Liver (tissue), 9 donors: ENCODE data around the gene BAZ2B. TPM values are rescaled to one million over a fixed set of nuclear protein-coding genes. Genes with fewer than 3 reads are reported as not detected.

Source experiments
- DNase-seq: peaks from one replicate; pipeline ENCODE4 v3.0.0-alpha.2; 2017; ENCODE audit warnings: low spot score
- H3K27ac ChIP-seq, 2 donors: one replicate each; pipeline ENCODE4 v1.7.0; 2013; ENCODE audit warnings: inconsistent platforms in 2 of 2, low read length in 2 of 2, control low read depth in 1 of 2, low read depth in 1 of 2, mild to moderate bottlenecking in 1 of 2
- H3K27me3 ChIP-seq, 4 donors: one replicate each; pipeline versions ENCODE4 v1.6.1 to v1.7.0; 2013; ENCODE audit warnings: low read length in 3 of 4, inconsistent platforms in 1 of 4, mild to moderate bottlenecking in 1 of 4, moderate library complexity in 1 of 4; ENCODE audit not compliant: control insufficient read depth in 4 of 4, insufficient read depth in 4 of 4
- H3K36me3 ChIP-seq, 4 donors: one replicate each; pipeline versions ENCODE4 v1.6.1 to v1.7.0; 2013; ENCODE audit warnings: low read length in 3 of 4, mild to moderate bottlenecking in 3 of 4, low read depth in 1 of 4, moderate library complexity in 1 of 4; ENCODE audit not compliant: control insufficient read depth in 4 of 4, insufficient read depth in 3 of 4
- H3K4me1 ChIP-seq, 4 donors: one replicate each; pipeline versions ENCODE4 v1.6.1 to v1.7.0; 2013; ENCODE audit warnings: low read length in 3 of 4, mild to moderate bottlenecking in 3 of 4, moderate library complexity in 1 of 4; ENCODE audit not compliant: control insufficient read depth in 4 of 4, insufficient read depth in 4 of 4
- H3K4me3 ChIP-seq, 3 donors: one replicate each; pipeline versions ENCODE4 v1.6.1 to v1.7.0; 2013; ENCODE audit warnings: low read length in 3 of 3, control low read depth in 1 of 3, low read depth in 1 of 3, mild to moderate bottlenecking in 1 of 3
- H3K9ac ChIP-seq, 2 donors: one replicate each; pipeline ENCODE4 v1.7.0; 2013; ENCODE audit warnings: low read length in 2 of 2, mild to moderate bottlenecking in 2 of 2, moderate library complexity in 2 of 2, control low read depth in 1 of 2, low read depth in 1 of 2
- H3K9me3 ChIP-seq, 4 donors: one replicate each; pipeline versions ENCODE4 v1.6.1 to v1.7.0; 2013; ENCODE audit warnings: low read length in 3 of 4; ENCODE audit not compliant: control insufficient read depth in 4 of 4
- ATF3 ChIP-seq: IDR thresholded peaks from 2 replicates; pipeline ENCODE4 v1.6.1; 2016; ENCODE audit warnings: antibody characterized with exemption
- CTCF ChIP-seq: fragments of 150-350 bp; IDR thresholded peaks from 2 replicates; pipeline ENCODE4 v1.5.1; 2017; ENCODE audit warnings: improper control_type of control experiment, low read depth, low read length; ENCODE audit not compliant: missing input control
- EGR1 ChIP-seq, 2 donors: IDR thresholded peaks; 2 replicates each; pipeline ENCODE4 v1.6.1; 2016 to 2018; ENCODE audit warnings: antibody characterized with exemption in 2 of 2, low read depth in 2 of 2
- FOXA1 ChIP-seq: IDR thresholded peaks from 2 replicates; pipeline ENCODE4 v1.6.1; 2016; ENCODE audit warnings: antibody characterized with exemption
- FOXA2 ChIP-seq: IDR thresholded peaks from 2 replicates; pipeline ENCODE4 v1.6.1; 2016; ENCODE audit warnings: antibody characterized with exemption
- HNF4A ChIP-seq, 2 donors: conservative IDR thresholded peaks; 2 replicates each; pipeline ENCODE4 v1.6.1; 2016; ENCODE audit warnings: antibody characterized with exemption in 2 of 2, mild to moderate bottlenecking in 2 of 2
- HNF4G ChIP-seq: IDR thresholded peaks from 2 replicates; pipeline ENCODE4 v1.6.1; 2016; ENCODE audit warnings: antibody characterized with exemption
- JUND ChIP-seq, 2 donors: IDR thresholded peaks; 2 replicates each; pipeline ENCODE4 v1.6.1; 2016; ENCODE audit warnings: antibody characterized with exemption in 2 of 2
- MAX ChIP-seq: IDR thresholded peaks from 2 replicates; pipeline ENCODE4 v1.6.1; 2016; ENCODE audit warnings: antibody characterized with exemption
- NR2F2 ChIP-seq: IDR thresholded peaks from 2 replicates; pipeline ENCODE4 v1.6.1; 2016; ENCODE audit warnings: antibody characterized with exemption
- RAD21 ChIP-seq, 2 donors: IDR thresholded peaks; 2 replicates each; pipeline ENCODE4 v1.6.1; 2016; ENCODE audit warnings: antibody characterized with exemption in 2 of 2, mild to moderate bottlenecking in 2 of 2
- REST ChIP-seq: IDR thresholded peaks from 2 replicates; pipeline ENCODE4 v1.6.1; 2016; ENCODE audit warnings: antibody characterized with exemption, mild to moderate bottlenecking
- RXRA ChIP-seq, 2 donors: IDR thresholded peaks; 2 replicates each; pipeline ENCODE4 v1.6.1; 2017 to 2018; ENCODE audit warnings: antibody characterized with exemption in 2 of 2, mild to moderate bottlenecking in 1 of 2
- SP1 ChIP-seq: IDR thresholded peaks from 2 replicates; pipeline ENCODE4 v1.6.1; 2018; ENCODE audit warnings: antibody characterized with exemption, mild to moderate bottlenecking
- TAF1 ChIP-seq: conservative IDR thresholded peaks from 2 replicates; pipeline ENCODE4 v1.6.1; 2016; ENCODE audit warnings: antibody characterized with exemption, mild to moderate bottlenecking
- YY1 ChIP-seq: IDR thresholded peaks from 2 replicates; pipeline ENCODE4 v1.6.1; 2016; ENCODE audit warnings: antibody characterized with exemption, mild to moderate bottlenecking
- ZBTB33 ChIP-seq: IDR thresholded peaks from 2 replicates; pipeline ENCODE4 v1.6.1; 2016; ENCODE audit warnings: antibody characterized with exemption
- WGBS: extraction: QIAGEN DNeasy Blood & Tissue Kit; methylation state at CpG from one replicate; pipeline ENCODE4 v1.1.7; 2013; 5-methylcytosine and 5-hydroxymethylcytosine counted together
- polyA plus RNA-seq, 2 donors: library from polyadenylated mRNA; stranded (reverse) in 1 of 2; unstranded in 1 of 2; fragments of 200-250 nt in 1 of 2; fragments of >200 nt in 1 of 2; fragmentation: Nextera tagmentation in 1 of 2; extraction: Ambion mirVana in 1 of 2; gene quantifications; one replicate each; pipeline versions ENCODE4 v1.2.1 to v1.2.3, GENCODE V29; 2013 to 2015
- total RNA-seq, 2 donors: library from RNA; depleted of rRNA; stranded (reverse); fragments of >200 nt; gene quantifications; one replicate each; pipeline ENCODE4 v1.2.3, GENCODE V29; 2014
- donor health status: healthy.
- donor health status: healthy.
- donor health status: healthy.
- donor health status: healthy.
- donor health status: healthy.

BAZ2B gene
- total and polyA plus RNA-seq, 4 donors, result 6.7 to 61.0 (median 24.9) TPM

GRCh38 chr2:159539701-159540100 is 76.6 kb downstream of the BAZ2B start:
- Histone ChIP-seq H3K9ac (no peak overlapping the region), H3K4me3 (no peak overlapping the region), H3K27me3 (no peaks in the 10 kb centered on the region), H3K27ac (no peak overlapping the region), H3K36me3 (peaks cover 0 to 13% (median 6%) of the 10 kb centered on the region in 4 donors), H3K9me3 (peaks cover 0 to 5% (median 2%) of the 10 kb centered on the region in 4 donors), H3K4me1 (no peaks in the 10 kb centered on the region)
- TF ChIP-seq JUND (IDR thresholded peaks at IDR 0.05), result no peak
- no peak for TF ChIP-seq EGR1 (IDR thresholded peaks at IDR 0.05; ENCODE audit: low read depth in 2 of 2)
- TF ChIP-seq FOXA1, result no peak
- no peak for TF ChIP-seq TAF1
- WGBS, result 78% methylated on average over 1 of the region's 1 CpG
- no peak for DNase-seq

- H3K4me3 ChIP-seq, result no peak overlapping the region
- H3K27me3 ChIP-seq, result no peaks in the 10 kb centered on the region
- H3K27ac ChIP-seq, result no peak overlapping the region
- H3K4me1 ChIP-seq, result no peaks in the 10 kb centered on the region
- DNase-seq, result no peak
- peaks cover 0 to 5% (median 2%) of the 10 kb centered on the region in 4 donors for H3K9me3 ChIP-seq
- TF ChIP-seq EGR1 (IDR thresholded peaks at IDR 0.05; ENCODE audit: low read depth in 2 of 2) (no peak), HNF4A (conservative IDR thresholded peaks at IDR 0.05) (no peak), FOXA1 (no peak), ZBTB33 (no peak), NR2F2 (no peak), CTCF (no peak), REST (no peak), ATF3 (no peak), MAX (no peak), RAD21 (IDR thresholded peaks at IDR 0.05) (no peak), RXRA (IDR thresholded peaks at IDR 0.05) (no peak), HNF4G (no peak), YY1 (no peak), FOXA2 (no peak), SP1 (no peak)
- H3K9ac ChIP-seq, result no peak overlapping the region
- WGBS, result 94% methylated on average over 3 of the region's 3 CpGs
- H3K36me3 ChIP-seq, result peaks cover 0 to 13% (median 6%) of the 10 kb centered on the region in 4 donors
These were observed 77.5 kb downstream of the BAZ2B start for GRCh38 chr2:159538801-159539200.
